ENCODE results near the gene CA10.

DNA sequence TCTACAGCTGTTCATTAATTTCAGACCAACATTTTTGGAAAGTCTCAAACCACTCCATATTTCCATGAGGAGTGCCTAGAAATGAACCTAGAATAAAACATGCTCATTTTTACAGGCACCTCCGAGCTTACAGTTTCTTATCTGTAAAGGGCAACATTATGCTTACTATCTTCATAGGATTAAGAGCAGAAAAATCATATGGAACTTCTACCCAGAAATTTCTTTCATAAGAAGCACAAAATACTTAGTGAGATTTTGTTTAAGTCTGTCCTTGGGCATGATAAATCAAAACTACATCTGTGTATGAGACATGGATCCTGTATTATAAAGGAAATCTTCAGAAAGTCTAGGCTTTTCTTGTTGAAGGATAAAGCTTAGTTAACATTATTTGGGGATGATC is 187.4 kb downstream of the CA10 start:
- no peak for TF ChIP-seq POLR2A (IDR thresholded peaks at IDR 0.05)
- TF ChIP-seq, protein P1, sequence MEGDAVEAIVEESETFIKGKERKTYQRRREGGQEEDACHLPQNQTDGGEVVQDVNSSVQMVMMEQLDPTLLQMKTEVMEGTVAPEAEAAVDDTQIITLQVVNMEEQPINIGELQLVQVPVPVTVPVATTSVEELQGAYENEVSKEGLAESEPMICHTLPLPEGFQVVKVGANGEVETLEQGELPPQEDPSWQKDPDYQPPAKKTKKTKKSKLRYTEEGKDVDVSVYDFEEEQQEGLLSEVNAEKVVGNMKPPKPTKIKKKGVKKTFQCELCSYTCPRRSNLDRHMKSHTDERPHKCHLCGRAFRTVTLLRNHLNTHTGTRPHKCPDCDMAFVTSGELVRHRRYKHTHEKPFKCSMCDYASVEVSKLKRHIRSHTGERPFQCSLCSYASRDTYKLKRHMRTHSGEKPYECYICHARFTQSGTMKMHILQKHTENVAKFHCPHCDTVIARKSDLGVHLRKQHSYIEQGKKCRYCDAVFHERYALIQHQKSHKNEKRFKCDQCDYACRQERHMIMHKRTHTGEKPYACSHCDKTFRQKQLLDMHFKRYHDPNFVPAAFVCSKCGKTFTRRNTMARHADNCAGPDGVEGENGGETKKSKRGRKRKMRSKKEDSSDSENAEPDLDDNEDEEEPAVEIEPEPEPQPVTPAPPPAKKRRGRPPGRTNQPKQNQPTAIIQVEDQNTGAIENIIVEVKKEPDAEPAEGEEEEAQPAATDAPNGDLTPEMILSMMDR (IDR thresholded peaks at IDR 0.05), result no peak
- TF ChIP-seq POLR2AphosphoS5 (IDR thresholded peaks at IDR 0.05), result no peak

Data from sigmoid colon (tissue), 4 donors.